HCT116 (cell line): ENCODE data around the gene MPHOSPH8. TPM values are rescaled to one million over a fixed set of nuclear protein-coding genes. Genes with fewer than 3 reads are reported as not detected.
"Not testable (repeated sequence)": the region's sequence is repeated elsewhere in the genome, so short reads cannot be mapped to it uniquely, and the experiment has no call there.

Experiments
- ATAC-seq: fragments of 200-7000 bp; cut with Tn5 transposase; 2 replicates; pipeline ENCODE4 v1.9.1; 2020; ENCODE audit warnings: mild to moderate bottlenecking, moderate library complexity
- BruUV-seq: library from RNA; stranded (reverse); fragments of 400-500 nt; replicated peaks from 2 replicates; lab custom pipeline; 2021; lab: Mats Ljungman, UMichigan
- CTCF ChIA-PET: fragments of 300-600 bp; sonication (Branson Sonifier 250); formaldehyde crosslinking; loops from one replicate; lab custom pipeline; 2021; ENCODE audit warnings: antibody characterized with exemption; lab: Charles Lee
- POLR2A ChIA-PET: fragments of 300-600, 350-600 bp; sonication (Branson Sonifier 250); formaldehyde crosslinking; loops from one replicate; lab custom pipeline; 2021; ENCODE audit warnings: antibody characterized with exemption; lab: Charles Lee
- RAD21 ChIA-PET, 2 experiments: fragments of 300-600 bp; sonication (Branson Sonifier 250); formaldehyde crosslinking; loops; one replicate each; lab custom pipeline; 2023; ENCODE audit warnings: low total read pairs in 2 of 2; ENCODE audit not compliant: uncharacterized antibody in 2 of 2, unreplicated experiment in 2 of 2, low non-redundant PET in 1 of 2; lab: Charles Lee
- DNase-seq: peaks from one replicate; pipeline ENCODE4 v3.0.0-alpha.2; 2010; ENCODE audit warnings: low read depth, low spot score
- H2AFZ ChIP-seq: fragments of 200-600 bp; shearing (Covaris generic), sonication (generic); 2 replicates; pipeline ENCODE4 v1.6.1; 2017; ENCODE audit warnings: low read depth, mixed run types, mixed read lengths, antibody characterized with exemption, low read length; ENCODE audit not compliant: poor library complexity, severe bottlenecking
- H3K27ac ChIP-seq: 2 replicates; pipeline ENCODE4 v1.5.1; 2012; ENCODE audit warnings: low read depth, low read length
- H3K27me3 ChIP-seq: fragments of 200-600 bp; sonication (generic); 2 replicates; pipeline ENCODE4 v1.6.1; 2016; ENCODE audit warnings: mixed run types, low read length, mixed read lengths; ENCODE audit not compliant: insufficient read depth
- H3K36me3 ChIP-seq, 2 experiments: fragments of 200-500 bp in 1 of 2; fragments of 200-600 bp in 1 of 2; sonication (Bioruptor generic) in 1 of 2; sonication (generic) in 1 of 2; 2 replicates each; pipeline versions ENCODE4 v1.5.1 to v1.6.1; 2014 to 2016; ENCODE audit warnings: low read length in 2 of 2, inconsistent platforms in 1 of 2, mixed read lengths in 1 of 2, mixed run types in 1 of 2; ENCODE audit not compliant: insufficient read depth in 2 of 2, control insufficient read depth in 1 of 2
- H3K4me1 ChIP-seq, 2 experiments: fragments of 200-600 bp in 1 of 2; sonication (generic) in 1 of 2; 2 replicates each; pipeline versions ENCODE4 v1.5.1 to v1.6.1; 2012 to 2017; ENCODE audit warnings: low read length in 2 of 2, inconsistent platforms in 1 of 2, mild to moderate bottlenecking in 1 of 2, mixed read lengths in 1 of 2, mixed run types in 1 of 2, moderate library complexity in 1 of 2; ENCODE audit not compliant: insufficient read depth in 2 of 2, control insufficient read depth in 1 of 2
- H3K4me2 ChIP-seq: fragments of 200-600 bp; sonication (generic); 2 replicates; pipeline ENCODE4 v1.6.1; 2017; ENCODE audit warnings: mixed run types, low read length, mixed read lengths
- H3K4me3 ChIP-seq, 2 experiments: fragments of 200-600 bp in 1 of 2; sonication (generic) in 1 of 2; replicated peaks in 1 of 2; 2 replicates each; pipeline ENCODE4 v1.5.1; 2011 to 2016; ENCODE audit warnings: low read length in 2 of 2, control low read depth in 1 of 2, low read depth in 1 of 2, mild to moderate bottlenecking in 1 of 2, mixed read lengths in 1 of 2, mixed run types in 1 of 2
- H3K79me2 ChIP-seq: fragments of 200-600 bp; sonication (generic); 2 replicates; pipeline ENCODE4 v1.6.1; 2017; ENCODE audit warnings: mild to moderate bottlenecking, mixed run types, low read length, moderate library complexity, mixed read lengths; ENCODE audit not compliant: insufficient read depth
- H3K9ac ChIP-seq: fragments of 200-600 bp; sonication (generic); 2 replicates; pipeline ENCODE4 v1.6.1; 2016; ENCODE audit warnings: low read length, mixed read lengths
- H3K9me2 ChIP-seq: fragments of 200-600 bp; sonication (generic), shearing (Covaris generic); 2 replicates; pipeline ENCODE4 v1.6.1; 2017; ENCODE audit warnings: mixed run types, mild to moderate bottlenecking, moderate library complexity; ENCODE audit not compliant: insufficient read depth
- H3K9me3 ChIP-seq, 2 experiments: fragments of 200-500 bp in 1 of 2; fragments of 200-600 bp in 1 of 2; sonication (Bioruptor generic) in 1 of 2; sonication (generic) in 1 of 2; 2 replicates each; pipeline ENCODE4 v1.6.1; 2014 to 2017; ENCODE audit warnings: low read length in 2 of 2, mixed read lengths in 2 of 2, inconsistent platforms in 1 of 2, low read depth in 1 of 2, mild to moderate bottlenecking in 1 of 2, mixed run types in 1 of 2, moderate library complexity in 1 of 2; ENCODE audit not compliant: control insufficient read depth in 1 of 2, insufficient read depth in 1 of 2
- H4K20me1 ChIP-seq: fragments of 200-600 bp; sonication (generic), shearing (Covaris generic); 2 replicates; pipeline ENCODE4 v1.6.1; 2017; ENCODE audit warnings: mixed run types, mild to moderate bottlenecking, moderate library complexity; ENCODE audit not compliant: insufficient read depth
- CBX3 ChIP-seq: IDR thresholded peaks from 2 replicates; pipeline ENCODE4 v1.6.1; 2012; ENCODE audit warnings: low read depth
- CEBPB ChIP-seq: IDR thresholded peaks from 2 replicates; pipeline ENCODE4 v1.6.1; 2012; ENCODE audit warnings: low read depth
- EGR1 ChIP-seq: IDR thresholded peaks from 2 replicates; pipeline ENCODE4 v1.6.1; 2012; ENCODE audit warnings: low read depth
- EZH2 ChIP-seq: fragments of 200-600 bp; sonication (generic); IDR thresholded peaks from 2 replicates; pipeline ENCODE4 v1.6.1; 2017; ENCODE audit warnings: antibody characterized with exemption, mixed run types
- EZH2phosphoT487 ChIP-seq: fragments of 200-600 bp; IDR thresholded peaks from 2 replicates; pipeline ENCODE4 v1.6.1; 2018; ENCODE audit warnings: antibody characterized with exemption, borderline replicate concordance
- FOSL1 ChIP-seq: IDR thresholded peaks from 2 replicates; pipeline ENCODE4 v1.6.1; 2012; ENCODE audit warnings: low read depth
- JUND ChIP-seq: IDR thresholded peaks from 2 replicates; pipeline ENCODE4 v1.6.1; 2012
- POLR2A ChIP-seq: IDR thresholded peaks from 2 replicates; pipeline ENCODE4 v1.7.0; 2011; ENCODE audit warnings: borderline replicate concordance; ENCODE audit not compliant: insufficient read depth, insufficient read length; ENCODE audit errors: extremely low read depth
- POLR2AphosphoS5 ChIP-seq: IDR thresholded peaks from 2 replicates; pipeline ENCODE4 v1.6.1; 2011; ENCODE audit warnings: mild to moderate bottlenecking, low read depth, low read length, moderate library complexity
- RAD21 ChIP-seq: IDR thresholded peaks from 2 replicates; pipeline ENCODE4 v1.6.1; 2012; ENCODE audit warnings: low read depth, mild to moderate bottlenecking
- SP1 ChIP-seq: IDR thresholded peaks from 2 replicates; pipeline ENCODE4 v1.6.1; 2012; ENCODE audit warnings: low read depth
- SRF ChIP-seq: IDR thresholded peaks from 2 replicates; pipeline ENCODE4 v1.6.1; 2012; ENCODE audit warnings: low read depth
- TCF7L2 ChIP-seq: IDR thresholded peaks from 2 replicates; pipeline ENCODE4 v1.7.0; 2011; ENCODE audit warnings: borderline replicate concordance, inconsistent platforms; ENCODE audit not compliant: insufficient read depth, insufficient read length; ENCODE audit errors: extremely low read depth
- YY1 ChIP-seq: IDR thresholded peaks from 2 replicates; pipeline ENCODE4 v1.6.1; 2011; ENCODE audit warnings: low read length, low read depth, moderate library complexity, mild to moderate bottlenecking; ENCODE audit not compliant: insufficient replicate concordance; ENCODE audit errors: extremely low read depth
- ZFX ChIP-seq: fragments of 450-650 bp; IDR thresholded peaks from 2 replicates; pipeline ENCODE4 v1.6.1; 2017
- intact Hi-C: fragments of 100-400 bp; cut with micrococcal nuclease; formaldehyde crosslinking; loops from 2 replicates; pipeline ENCODE4 v1.10.0; 2022
- total RNA-seq: library from RNA; stranded (reverse); gene quantifications from one replicate; pipeline ENCODE4 v1.2.1, GENCODE V29; 2021; ENCODE audit not compliant: unreplicated experiment
- TF ChIP-seq, protein P1 (sequence below): IDR thresholded peaks from 2 replicates; pipeline ENCODE4 v1.6.1; 2012
- TF ChIP-seq, protein P2 (sequence below): IDR thresholded peaks from 2 replicates; pipeline ENCODE4 v1.6.1; 2012; ENCODE audit warnings: low read depth
- TF ChIP-seq, protein P3 (sequence below), 3 experiments: fragments of 200-600 bp in 1 of 3; sonication (generic) in 1 of 3; IDR thresholded peaks in 2 of 3; conservative IDR thresholded peaks in 1 of 3; 2 replicates each; pipeline ENCODE4 v1.5.1; 2012 to 2017; ENCODE audit warnings: low read depth in 2 of 3, low read length in 2 of 3, antibody characterized with exemption in 1 of 3, borderline replicate concordance in 1 of 3, control low read depth in 1 of 3, mild to moderate bottlenecking in 1 of 3, mixed read lengths in 1 of 3, mixed run types in 1 of 3, moderate library complexity in 1 of 3; ENCODE audit not compliant: insufficient read depth in 1 of 3

The MPHOSPH8 gene
- total RNA-seq, 1 experiment from 2014 or later, result 21.5 TPM

DNA sequence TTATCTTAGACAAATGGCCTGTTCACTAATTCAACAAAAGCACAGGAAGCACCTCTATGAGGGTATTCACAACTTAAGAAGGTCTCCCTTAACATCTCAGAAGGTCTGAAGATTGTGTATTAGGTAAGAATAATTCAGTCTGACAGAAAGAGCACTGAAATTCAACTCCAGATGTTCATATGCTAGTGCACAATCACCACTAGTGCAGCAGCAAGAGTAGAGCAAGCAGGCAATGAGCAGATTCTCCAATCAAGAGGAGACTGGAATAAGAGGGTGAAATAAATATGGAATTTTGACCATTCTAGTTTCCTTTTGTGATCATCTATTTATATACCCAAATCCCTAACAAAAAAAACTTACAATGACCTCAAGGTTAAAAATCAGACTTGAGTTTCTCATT lies 52.0 kb downstream of the MPHOSPH8 start:
- CTCF ChIA-PET, result no interaction called here
- H3K9ac ChIP-seq, result no peak overlapping the region
- DNase-seq, result no peak
- no peak for TF ChIP-seq RAD21
- TF ChIP-seq POLR2AphosphoS5, result no peak
- no peak for TF ChIP-seq EZH2
- TF ChIP-seq CEBPB, result no peak
- no peak for TF ChIP-seq TCF7L2
- no peak for TF ChIP-seq ZFX
- no peak for TF ChIP-seq EGR1
- TF ChIP-seq YY1, result no peak
- TF ChIP-seq, protein P1, sequence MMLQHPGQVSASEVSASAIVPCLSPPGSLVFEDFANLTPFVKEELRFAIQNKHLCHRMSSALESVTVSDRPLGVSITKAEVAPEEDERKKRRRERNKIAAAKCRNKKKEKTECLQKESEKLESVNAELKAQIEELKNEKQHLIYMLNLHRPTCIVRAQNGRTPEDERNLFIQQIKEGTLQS, result no peak
- TF ChIP-seq, protein P2, sequence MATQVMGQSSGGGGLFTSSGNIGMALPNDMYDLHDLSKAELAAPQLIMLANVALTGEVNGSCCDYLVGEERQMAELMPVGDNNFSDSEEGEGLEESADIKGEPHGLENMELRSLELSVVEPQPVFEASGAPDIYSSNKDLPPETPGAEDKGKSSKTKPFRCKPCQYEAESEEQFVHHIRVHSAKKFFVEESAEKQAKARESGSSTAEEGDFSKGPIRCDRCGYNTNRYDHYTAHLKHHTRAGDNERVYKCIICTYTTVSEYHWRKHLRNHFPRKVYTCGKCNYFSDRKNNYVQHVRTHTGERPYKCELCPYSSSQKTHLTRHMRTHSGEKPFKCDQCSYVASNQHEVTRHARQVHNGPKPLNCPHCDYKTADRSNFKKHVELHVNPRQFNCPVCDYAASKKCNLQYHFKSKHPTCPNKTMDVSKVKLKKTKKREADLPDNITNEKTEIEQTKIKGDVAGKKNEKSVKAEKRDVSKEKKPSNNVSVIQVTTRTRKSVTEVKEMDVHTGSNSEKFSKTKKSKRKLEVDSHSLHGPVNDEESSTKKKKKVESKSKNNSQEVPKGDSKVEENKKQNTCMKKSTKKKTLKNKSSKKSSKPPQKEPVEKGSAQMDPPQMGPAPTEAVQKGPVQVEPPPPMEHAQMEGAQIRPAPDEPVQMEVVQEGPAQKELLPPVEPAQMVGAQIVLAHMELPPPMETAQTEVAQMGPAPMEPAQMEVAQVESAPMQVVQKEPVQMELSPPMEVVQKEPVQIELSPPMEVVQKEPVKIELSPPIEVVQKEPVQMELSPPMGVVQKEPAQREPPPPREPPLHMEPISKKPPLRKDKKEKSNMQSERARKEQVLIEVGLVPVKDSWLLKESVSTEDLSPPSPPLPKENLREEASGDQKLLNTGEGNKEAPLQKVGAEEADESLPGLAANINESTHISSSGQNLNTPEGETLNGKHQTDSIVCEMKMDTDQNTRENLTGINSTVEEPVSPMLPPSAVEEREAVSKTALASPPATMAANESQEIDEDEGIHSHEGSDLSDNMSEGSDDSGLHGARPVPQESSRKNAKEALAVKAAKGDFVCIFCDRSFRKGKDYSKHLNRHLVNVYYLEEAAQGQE, result no peak
- TF ChIP-seq JUND, result no peak
- no peak for TF ChIP-seq POLR2A
- TF ChIP-seq SP1, result no peak
- no peak for TF ChIP-seq EZH2phosphoT487
- TF ChIP-seq SRF, result no peak
- no peak for TF ChIP-seq FOSL1
- no peak for TF ChIP-seq CBX3
- TF ChIP-seq, protein P3, sequence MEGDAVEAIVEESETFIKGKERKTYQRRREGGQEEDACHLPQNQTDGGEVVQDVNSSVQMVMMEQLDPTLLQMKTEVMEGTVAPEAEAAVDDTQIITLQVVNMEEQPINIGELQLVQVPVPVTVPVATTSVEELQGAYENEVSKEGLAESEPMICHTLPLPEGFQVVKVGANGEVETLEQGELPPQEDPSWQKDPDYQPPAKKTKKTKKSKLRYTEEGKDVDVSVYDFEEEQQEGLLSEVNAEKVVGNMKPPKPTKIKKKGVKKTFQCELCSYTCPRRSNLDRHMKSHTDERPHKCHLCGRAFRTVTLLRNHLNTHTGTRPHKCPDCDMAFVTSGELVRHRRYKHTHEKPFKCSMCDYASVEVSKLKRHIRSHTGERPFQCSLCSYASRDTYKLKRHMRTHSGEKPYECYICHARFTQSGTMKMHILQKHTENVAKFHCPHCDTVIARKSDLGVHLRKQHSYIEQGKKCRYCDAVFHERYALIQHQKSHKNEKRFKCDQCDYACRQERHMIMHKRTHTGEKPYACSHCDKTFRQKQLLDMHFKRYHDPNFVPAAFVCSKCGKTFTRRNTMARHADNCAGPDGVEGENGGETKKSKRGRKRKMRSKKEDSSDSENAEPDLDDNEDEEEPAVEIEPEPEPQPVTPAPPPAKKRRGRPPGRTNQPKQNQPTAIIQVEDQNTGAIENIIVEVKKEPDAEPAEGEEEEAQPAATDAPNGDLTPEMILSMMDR (IDR thresholded peaks at IDR 0.05 in 2 of 3, conservative IDR thresholded peaks at IDR 0.05 in 1 of 3; ENCODE audit: borderline replicate concordance in 1 of 3, insufficient read depth in 1 of 3, low read depth in 2 of 3, low read length in 2 of 3), result no peak
- TF ChIP-seq, all 23 proteins: peak for 0
- no peak for ATAC-seq
- intact Hi-C loops, result no loop called here
- Histone ChIP-seq H3K27ac (no peak overlapping the region), H3K36me3 (0 out of 4 replicates have a peak, but pooled peaks cover 0 to 3% of the 10 kb centered on the region in 2 experiments), H3K9me3 (no peaks in the 10 kb centered on the region), H3K4me1 (no peaks in the 10 kb centered on the region), H3K27me3 (no peaks in the 10 kb centered on the region), H4K20me1 (peaks cover 6% of the 10 kb centered on the region; the same call in 1 of the 2 replicates), H3K4me3 (no peak overlapping the region), H2AFZ (no peak overlapping the region), H3K4me2 (no peak overlapping the region), H3K79me2 (peaks cover 30% of the 10 kb centered on the region), H3K9me2 (no peaks in the 10 kb centered on the region)
- no TSS peak for BruUV-seq
- ChIA-PET POLR2A (no interaction called here), RAD21 (no interaction called here)

DNA sequence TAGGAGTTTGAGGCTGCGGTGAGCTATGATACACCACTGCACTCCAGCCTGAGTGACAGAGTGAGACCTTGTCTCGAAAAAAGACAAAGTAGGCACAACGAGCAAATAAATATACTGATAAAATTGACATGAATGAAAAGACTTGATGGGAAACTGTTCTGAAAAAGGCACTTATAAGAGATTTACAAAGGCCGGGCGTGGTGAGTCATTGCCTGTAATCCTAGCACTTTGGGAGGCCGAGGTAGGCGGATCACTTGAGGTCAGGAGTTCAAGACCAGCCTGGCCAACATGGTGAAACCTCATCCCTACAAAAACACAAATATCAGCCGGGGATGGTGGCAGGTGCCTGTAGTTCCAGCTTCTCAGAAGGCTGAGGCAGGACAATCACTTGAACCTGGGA lies 58.0 kb downstream of the MPHOSPH8 start:
- H3K27me3 ChIP-seq, H3K9me2 ChIP-seq, CTCF ChIA-PET, H4K20me1 ChIP-seq, RAD21 ChIA-PET, H2AFZ ChIP-seq, H3K36me3 ChIP-seq, H3K9me3 ChIP-seq, H3K4me3 ChIP-seq, DNase-seq, intact Hi-C loops, POLR2A ChIA-PET, H3K27ac ChIP-seq, BruUV-seq, H3K9ac ChIP-seq: not testable (repeated sequence)
- peaks cover 13 to 20% of the 10 kb centered on the region in 2 experiments for H3K4me1 ChIP-seq
- H3K4me2 ChIP-seq, result peak overlapping the region; percentile 25
- peaks cover 21% of the 10 kb centered on the region for H3K79me2 ChIP-seq
- ATAC-seq, result peak; percentile 50
